SIG-M5 (cell line): ENCODE data around the gene HNRNPUL2.
"Not testable (repeated sequence)": the region's sequence is repeated elsewhere in the genome, so short reads cannot be mapped to it uniquely, and the experiment has no call there.

Source experiments
- DNase-seq: peaks from one replicate; lab custom pipeline; 2025; lab: John Stamatoyannopoulos, UW

Gene HNRNPUL2

DNA sequence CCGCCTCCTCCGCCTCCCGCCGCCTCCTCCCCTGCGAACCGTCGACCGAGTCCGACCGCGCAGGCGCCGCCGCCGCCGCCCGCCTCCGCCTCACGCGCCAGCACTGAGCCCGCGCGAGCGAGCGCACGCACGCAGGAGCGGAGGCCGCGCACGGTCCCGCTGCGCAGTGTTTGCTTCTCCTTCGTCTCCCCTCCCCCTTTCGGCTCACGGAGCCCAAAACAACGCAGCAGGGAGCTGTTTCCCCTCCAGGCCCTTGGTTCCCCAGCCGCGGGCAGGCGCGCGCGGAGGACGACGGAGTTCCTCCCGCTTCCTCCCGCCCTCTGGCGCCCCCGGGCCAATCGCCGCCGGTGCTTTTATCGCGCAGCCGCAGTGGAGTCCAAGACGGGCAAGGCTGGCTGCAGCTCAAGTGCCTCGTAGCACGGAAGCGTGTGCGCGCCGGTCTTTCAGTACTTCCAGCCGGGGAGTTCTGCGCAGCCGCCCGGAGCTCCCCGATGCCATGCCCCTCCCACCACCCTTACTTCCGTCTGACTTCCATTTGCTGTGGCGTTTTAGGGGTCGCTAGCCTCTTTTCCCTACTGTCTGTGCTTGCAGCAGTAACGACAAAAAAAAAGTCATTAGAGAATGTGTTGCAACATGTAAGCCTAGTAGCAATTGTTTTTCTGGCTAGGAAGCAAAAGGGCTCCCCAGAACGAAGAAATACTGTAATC is at the start of gene HNRNPUL2:
Gene HNRNPUL2 (minus strand): TSS at position 293 of the 707 bp plus-strand sequence. CDS start 301 bp downstream, outside the sequence.
- peak; percentile 94 for DNase-seq

DNA sequence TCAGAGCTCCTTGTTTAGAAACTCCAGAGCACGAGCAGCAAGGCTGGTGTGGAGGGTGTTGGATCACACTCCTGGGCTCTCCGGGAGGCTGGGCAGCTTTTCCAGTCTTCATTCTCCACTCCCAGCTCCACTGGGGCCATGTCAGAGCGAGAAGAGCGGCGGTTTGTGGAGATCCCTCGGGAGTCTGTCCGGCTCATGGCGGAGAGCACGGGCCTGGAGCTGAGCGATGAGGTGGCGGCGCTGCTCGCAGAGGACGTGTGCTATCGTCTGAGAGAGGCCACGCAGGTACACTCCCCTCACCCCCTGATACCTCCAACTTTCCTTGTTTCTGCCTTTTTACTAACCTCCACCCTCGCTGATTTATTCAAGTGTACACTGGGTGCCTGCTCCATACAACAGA is 48.4 kb upstream of the HNRNPUL2 start:
- no peak for DNase-seq

DNA sequence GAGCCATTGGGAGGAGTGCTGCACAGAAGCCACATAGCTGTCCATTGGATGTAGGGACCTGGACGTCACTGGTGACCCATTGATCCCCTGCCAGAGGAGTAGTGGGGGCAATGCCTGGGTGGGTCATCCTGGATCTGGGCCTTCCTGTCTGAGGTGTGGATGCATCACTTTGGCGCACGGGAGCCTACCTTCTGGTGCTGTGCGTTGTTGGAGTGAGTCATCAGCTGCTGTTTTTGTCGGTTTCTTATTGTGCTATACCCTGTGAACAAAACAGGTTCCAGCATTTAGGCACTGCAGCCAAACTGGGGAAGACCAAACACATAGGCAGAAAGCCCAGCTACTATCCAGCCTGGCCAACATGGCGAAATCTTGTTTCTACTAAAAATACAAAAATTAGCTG is 47.1 kb upstream of the HNRNPUL2 start:
- DNase-seq: no peak

DNA sequence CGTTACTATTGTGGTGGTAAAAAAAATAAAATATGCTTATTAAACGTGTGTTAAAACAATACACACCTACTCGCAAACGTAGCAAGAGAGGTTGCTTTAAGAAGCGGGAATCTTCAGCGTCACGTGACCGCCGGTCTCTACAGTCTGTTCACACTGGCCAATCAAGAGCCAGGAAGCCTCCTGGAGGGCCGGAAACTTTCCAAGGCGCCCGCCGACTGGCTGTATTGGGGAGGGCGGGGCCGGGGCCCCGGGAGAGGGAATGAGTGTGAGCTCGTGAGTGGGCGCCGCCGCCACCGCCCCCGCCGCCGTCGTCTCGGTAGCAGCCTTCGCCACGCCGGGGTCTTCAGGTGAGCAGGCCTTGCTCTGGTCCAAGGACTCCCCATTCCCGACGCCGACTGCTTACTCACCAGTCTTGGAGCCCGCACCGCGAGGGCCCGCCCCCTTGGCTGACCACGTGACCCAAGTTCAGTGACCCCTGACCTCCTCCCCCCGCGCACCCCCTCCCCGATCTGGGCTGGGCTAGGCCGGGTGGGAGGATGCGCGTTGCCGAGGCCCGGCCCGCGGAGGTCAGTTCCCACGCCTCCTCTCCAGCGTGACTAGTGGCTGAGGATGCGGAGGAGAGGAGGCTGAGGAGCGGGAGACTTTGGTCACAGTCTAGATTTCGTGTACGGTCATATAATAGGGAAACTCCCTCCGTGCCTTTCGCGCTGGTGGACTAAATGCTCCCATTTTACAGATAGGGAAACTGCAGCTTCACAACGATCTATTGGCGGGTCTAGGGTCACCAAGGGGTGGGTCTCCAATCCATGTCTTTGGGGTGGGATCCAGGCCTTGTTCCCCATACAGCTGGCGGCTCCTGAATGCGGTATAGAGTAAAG is 44.1 kb upstream of the HNRNPUL2 start, which contains the start of gene TAF6L:
Gene TAF6L (plus strand): TSS at position 253 of the 878 bp plus-strand sequence. CDS start 4,388 bp downstream, outside the sequence.
- peak; percentile 71 for DNase-seq

DNA sequence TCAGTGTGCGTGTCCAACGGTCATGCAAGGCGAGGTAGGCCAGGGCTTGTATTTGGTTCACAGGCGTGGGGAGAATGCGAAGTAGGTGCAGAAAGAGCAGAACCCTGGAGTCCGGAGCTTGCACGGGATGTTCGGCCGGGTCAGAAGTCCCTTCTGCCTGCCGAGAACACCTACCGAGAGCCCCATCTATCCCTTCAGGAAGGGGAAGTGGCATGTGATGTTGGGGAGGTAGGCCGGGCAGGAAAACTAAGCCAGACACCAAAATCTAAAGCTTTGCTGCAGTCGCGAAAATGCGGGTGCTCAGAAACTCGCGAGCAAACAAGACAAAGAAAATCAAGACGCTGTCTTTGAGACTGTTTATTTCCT is 43.5 kb upstream of the HNRNPUL2 start:
- no peak for DNase-seq

DNA sequence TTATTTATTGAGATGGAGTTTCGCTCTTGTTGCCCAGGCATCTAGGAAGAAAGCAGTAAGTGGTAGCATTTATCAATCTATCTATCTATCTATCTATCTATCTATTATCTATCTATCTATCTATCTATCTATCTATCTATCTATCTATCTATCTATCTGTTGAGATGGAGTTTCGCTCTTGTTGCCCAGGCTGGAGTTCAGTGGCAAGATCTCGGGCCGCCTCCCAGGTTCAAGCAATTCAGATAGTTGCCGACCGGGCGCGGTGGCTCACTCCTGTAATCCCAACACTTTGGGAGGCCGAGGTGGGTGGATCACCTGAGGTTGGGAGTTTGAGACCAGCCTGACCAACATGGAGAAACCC is 33.6 kb upstream of the HNRNPUL2 start:
- not testable (repeated sequence) for DNase-seq

DNA sequence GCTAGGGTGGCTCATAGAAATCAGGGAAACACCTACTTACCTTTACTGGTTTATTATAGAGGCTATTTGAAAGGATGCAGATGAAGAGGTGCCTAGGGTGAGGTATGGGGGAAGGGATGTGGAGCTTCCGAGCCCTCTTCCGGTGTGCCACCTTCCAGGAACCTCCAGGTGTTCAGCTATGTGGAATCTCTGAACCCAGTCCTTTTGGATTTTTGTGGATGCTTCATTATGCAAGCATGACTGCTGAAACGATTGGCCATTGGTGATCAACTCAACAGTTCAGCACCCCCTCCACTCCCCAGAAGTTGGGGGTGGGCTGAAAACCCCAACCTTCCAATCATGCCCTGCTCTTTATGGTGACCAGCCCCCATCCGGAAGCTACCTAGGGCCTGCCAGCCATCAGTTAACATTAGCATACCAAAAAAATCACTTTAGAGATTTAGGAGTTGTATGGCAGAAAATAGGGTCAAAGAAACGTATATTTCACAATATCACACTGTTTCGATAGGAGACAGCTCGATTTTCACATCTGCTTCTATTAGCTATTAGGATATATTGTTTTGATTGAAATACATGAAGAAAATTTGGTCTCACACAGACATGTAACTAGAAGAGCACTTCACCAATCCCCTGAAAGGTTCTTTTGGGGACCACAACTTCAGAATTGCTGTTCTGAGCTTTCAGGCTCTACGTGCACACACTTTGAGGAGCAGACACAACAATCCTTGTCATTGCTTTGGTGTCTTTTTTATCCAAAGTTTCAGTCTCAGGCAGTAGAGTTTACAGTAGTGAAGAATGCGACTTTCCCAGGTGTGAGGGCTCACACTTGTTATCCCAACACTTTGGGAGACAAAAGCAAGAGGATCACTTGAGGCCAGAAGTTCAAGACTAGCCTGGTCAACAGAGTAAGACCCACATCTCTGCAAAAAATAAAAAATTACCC is 30.9 kb upstream of the HNRNPUL2 start:
- no peak for DNase-seq

DNA sequence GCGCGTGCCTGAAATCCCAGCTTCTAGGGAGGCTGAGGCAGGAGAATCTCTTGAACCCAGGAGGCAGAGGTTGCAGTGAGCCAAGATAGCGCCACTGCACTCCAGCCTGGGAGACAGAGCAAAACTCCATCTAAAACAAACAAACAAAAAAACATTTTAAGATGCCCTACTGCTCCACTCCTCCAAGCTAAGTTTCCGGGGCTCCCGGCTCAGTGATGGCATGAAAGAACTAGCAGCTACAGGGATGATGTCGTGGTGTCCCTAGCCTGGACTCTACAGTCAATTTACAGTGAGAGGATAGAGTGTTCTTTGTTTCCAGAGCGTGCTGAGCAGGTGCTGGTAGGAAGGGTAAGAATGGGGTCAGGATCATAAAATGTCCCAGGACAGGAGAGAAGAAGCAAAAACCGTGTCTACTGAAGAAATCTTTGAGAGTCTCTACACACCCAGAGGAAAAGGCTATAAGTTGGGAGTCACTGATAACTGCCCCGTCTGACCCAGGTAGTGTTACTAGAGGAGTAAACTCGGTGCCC is 27.9 kb upstream of the HNRNPUL2 start:
- DNase-seq: no peak

DNA sequence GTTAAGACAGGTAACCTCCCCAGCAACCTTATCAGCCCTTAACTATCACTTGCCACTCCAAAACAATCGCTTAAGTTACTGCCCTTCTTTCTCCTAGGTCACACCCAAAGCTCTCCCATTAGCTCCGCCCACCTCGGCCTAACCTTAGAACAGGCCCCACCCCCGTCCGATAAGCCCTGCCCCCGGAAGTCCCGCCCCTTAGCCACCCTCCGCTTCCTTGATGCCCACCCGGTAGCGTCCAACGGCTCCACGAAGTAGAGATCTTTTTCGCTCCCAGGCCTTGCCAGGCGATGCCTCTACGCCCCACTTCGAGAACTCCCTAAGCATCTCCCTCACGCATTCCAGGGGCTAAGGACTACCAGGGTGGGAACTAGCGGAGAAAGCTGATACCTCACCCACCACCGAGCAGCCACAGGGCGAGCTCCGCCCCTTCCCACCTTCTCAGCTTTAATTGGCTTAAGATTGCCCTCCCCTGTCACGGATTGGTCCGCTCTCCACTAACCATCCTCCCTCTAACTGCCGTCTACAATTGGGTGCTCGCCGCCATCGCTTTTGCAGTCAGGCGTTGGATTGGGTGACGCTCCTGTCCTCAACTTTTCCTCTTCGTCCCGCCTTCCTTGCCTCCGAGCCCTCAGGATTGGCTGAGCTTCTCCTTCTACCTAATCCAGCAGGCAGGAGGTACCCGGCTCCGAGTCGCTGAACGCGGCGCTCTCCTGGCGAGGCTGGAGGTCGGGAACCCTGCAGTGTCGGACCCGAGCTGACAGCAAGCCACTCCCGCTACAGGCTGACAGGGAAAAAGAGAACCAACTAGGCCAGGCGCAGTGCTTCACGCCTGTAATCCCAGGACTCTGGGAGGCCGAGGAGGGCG is 26.7 kb upstream of the HNRNPUL2 start, which contains the start of gene ZBTB3:
Gene ZBTB3 (minus strand): TSS at position 425 of the 868 bp plus-strand sequence. CDS start 496 bp downstream, outside the sequence.
- peak; percentile 99 for DNase-seq

DNA sequence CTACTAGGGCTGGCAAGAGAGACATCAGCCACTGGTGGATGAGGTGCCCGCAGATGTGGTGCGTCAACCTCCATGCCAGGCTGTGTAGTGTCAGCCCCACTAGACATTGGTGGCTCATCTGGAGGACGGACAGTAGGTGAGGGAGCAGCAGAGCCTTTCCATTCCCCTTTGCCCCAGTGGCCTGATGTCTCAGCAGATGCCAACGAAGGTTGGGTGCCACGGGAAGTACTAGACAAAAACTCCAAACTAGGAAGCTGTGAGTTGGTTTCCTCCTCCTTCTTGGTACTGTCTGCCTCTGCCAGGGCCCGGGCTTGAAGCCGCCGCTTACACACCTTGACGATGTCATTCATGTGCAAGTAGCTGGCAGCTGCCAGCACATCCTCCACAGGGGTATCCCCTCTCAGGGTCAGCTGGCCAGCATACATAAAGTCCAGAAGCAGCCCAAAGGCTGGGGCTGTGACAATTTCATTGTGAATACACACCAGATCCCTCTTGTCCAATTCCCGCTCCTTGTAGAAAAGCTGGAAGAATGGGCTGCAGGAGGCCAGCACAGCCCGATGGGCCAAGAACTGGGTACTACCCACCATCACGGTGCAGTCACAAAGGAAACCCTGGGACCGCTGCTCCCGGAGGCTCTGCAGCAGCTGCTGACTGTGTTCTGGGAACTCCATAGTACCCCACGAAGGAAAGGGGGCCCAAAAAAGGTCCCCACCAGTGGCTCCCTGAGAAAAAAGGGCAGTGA is 25.9 kb upstream of the HNRNPUL2 start:
- no peak for DNase-seq

DNA sequence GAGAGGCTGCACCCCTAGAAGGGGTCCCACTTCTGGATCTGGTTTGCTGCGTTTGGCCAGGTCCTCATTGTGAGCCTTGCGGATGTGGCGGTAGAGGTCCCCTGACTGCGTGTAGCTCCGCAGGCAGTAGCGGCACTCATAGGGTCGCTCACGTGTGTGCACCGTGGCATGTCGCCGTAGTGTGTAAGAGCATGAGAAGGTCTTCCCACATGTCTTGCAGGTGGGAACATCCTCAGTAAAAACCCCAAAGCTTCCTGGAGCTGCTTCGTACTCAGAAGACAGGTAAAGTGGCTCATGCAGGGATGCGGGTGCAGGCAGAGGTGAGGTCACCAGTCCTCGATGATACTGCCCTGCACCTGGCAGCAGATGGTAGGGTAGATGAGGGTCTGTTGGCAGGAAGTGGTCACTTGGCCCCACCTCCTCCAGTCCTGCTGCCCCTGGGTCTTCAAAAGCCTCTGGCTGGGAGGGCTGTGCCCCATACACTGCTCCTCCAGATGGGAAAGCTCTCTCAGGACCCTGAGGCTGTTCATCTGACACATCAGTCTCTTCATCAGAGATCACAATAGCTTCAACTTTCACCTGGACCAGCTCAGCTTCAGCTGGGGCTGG is 25.0 kb upstream of the HNRNPUL2 start:
- DNase-seq: no peak

DNA sequence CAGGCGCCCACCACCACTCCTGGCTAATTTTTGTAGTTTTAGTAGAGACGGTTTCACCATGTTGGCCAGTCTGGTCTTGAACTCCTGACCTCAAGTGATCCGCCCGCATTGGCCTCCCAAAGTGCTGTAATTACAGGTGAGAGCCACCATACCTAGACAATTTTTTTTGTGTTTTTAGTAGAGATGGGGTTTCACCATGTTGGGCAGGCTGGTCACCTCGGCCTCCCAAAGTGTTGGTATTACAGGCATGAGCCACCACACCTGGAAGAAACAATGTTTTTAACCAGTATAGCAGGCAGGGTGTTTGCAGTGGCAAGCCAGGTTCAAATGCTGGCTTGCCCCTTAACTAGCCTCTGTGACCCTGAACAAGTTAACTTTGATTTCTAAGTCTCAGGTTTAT is 22.7 kb upstream of the HNRNPUL2 start:
- DNase-seq: not testable (repeated sequence)

DNA sequence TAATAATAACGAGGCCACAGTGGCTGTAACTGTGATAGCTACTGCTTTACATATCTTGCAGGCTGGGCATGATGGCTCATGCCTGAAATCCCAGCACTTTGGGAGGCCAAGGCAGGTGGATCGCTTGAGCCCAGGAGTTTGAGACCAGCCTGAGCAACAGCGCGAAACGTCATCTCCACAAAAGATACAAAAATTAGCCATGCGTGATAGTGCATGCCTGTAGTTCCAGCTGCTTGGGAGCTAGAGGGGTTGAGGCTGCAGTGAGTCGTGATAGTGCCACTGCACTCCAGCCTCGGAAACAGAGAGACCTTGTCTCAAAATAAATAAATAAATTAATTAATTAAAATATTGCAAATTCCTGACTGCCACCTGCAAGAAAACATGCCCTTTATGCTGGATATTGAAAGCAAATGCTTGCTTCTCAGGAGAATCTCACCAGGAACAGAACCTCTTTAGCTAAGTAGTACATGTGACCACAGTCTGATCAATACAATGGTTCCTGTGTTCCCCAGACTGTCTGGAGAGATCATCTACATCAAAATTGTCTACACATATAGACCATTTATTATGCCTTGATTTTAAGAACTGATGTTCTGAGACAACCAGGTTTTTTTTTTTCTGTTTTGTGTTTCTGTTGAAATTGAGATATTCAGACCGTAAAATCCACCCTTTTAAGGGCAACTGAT is 20.4 kb upstream of the HNRNPUL2 start:
- no peak for DNase-seq

DNA sequence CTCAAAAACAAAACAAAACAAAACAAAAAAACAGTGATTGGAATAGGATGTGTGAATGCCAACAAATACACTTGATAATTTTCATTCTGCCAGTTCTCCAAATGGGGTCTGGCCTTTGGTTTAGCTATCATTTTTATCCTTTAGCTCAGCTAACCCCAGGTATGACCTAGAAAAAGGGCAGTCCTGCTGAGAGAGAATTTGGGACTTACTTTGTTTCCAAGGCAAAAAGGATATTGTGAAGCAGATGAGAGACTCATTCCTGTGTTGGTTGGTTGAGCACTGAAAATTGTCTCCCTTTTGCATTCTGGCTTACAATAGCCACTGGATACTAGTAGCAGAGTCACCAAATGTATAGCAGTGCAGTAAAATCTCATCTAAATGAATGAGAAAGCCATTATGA is 9.9 kb upstream of the HNRNPUL2 start:
- no peak for DNase-seq

DNA sequence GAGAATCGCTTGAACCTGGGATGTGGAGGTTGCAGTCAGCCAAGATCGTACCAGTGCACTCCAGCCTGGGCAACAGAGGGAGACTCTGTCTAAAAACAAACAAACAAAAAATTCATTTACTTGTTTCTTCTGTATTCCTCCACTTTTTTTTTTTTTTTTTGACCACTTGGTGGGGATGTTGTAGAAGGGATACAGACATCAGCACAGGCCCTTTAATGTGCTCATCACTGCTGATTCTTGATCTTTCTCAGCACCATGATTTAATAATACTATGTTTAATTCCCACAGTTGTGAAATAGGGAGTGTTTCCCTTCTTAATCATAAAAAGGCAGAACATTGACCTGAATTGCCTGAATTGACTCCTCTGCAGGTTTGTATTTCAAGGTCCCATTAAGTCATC is 5.6 kb upstream of the HNRNPUL2 start:
- no peak for DNase-seq

DNA sequence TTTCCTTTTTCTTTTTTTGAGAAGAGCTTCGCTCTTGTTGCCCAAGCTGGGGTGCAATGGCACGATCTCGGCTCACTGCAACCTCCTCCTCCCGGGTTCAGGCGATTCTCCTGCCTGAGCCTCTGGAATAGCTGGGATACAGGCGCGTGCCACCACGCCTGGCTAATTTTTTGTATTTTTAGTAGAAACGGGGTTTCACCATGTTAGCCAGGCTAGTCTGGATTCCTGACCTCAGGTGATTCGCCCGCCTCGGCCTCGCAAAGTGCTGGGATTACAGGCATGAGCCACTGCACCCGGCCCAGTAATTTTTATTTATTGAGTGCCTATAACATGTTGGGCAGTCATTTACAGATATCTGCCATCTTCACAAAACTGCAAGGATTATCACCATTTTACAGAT is 2.8 kb upstream of the HNRNPUL2 start:
- not testable (repeated sequence) for DNase-seq

DNA sequence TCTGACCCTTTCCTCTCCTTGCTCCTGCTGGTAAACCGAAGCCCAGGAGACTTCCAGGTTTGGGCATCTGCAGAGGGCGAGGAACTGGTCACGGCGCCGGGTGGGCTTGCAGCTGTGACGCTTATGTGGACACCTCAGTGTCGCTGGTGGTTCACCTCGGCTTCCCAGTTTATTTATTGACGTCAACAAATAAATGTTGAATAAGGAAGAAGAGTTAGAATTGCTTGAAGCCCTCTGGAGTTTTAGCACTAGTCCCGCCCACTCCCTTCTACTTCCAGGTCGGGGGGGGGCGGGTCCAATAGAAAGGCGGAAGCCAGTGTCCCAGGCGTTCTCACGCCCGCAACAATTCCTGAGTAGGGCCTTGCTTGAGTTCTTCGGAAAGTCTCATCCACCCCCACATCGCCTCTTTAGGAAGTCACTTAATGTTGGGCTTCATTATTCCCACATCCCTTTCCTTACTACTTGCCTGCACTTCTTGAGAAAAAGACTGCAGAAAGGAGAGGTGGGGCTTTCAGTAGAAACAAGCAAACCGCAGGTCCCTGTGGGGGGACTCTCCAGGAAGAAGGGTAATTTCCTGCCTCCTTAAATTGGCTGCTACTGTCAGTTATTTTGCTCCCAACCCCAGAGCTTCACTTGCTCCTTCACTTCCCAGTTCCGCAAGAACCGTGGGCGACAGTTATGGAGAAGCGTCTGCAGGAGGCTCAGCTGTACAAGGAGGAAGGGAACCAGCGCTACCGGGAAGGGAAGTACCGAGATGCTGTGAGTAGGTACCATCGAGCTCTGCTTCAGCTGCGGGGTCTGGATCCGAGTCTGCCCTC is 1.1 kb upstream of the HNRNPUL2 start, which contains the start of gene TTC9C:
Gene TTC9C (plus strand): TSS at position 316 of the 818 bp plus-strand sequence. CDS start 363 bp downstream, at position 679.
- peak; percentile 61 for DNase-seq

DNA sequence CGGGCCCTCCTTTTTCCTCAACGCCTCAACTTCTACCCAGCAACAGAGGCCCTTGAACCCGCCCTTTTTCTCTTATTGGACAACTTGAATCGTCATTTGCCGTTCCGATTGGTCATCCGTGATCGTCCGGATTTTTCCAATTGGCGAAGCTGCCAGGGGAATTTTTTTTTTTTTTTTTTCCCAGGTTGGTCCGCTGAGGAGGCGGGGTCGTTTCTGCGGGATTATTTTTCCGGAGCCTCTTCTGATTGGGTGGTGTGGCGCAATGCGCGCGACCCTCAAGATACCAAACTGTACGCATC is 564 bp upstream of the HNRNPUL2 start:
- DNase-seq: peak; percentile 88
